Measurements from ENCODE around the gene BAG1. TPM values are rescaled to one million over a fixed set of nuclear protein-coding genes. Genes with fewer than 3 reads are reported as not detected.

Gene BAG1
- total RNA-seq, 4 donors from 2014 or later, result 52.5 to 93.7 (median 66.2) TPM

- no peak for ATAC-seq (ENCODE audit: low FRiP score)
- TF ChIP-seq, protein P1, sequence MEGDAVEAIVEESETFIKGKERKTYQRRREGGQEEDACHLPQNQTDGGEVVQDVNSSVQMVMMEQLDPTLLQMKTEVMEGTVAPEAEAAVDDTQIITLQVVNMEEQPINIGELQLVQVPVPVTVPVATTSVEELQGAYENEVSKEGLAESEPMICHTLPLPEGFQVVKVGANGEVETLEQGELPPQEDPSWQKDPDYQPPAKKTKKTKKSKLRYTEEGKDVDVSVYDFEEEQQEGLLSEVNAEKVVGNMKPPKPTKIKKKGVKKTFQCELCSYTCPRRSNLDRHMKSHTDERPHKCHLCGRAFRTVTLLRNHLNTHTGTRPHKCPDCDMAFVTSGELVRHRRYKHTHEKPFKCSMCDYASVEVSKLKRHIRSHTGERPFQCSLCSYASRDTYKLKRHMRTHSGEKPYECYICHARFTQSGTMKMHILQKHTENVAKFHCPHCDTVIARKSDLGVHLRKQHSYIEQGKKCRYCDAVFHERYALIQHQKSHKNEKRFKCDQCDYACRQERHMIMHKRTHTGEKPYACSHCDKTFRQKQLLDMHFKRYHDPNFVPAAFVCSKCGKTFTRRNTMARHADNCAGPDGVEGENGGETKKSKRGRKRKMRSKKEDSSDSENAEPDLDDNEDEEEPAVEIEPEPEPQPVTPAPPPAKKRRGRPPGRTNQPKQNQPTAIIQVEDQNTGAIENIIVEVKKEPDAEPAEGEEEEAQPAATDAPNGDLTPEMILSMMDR (IDR thresholded peaks at IDR 0.05), result no peak
- DNase-seq (ENCODE audit: low spot score), result no peak
Measured at GRCh38 chr9:33246269-33246860, 18.1 kb downstream of the BAG1 start.

GRCh38 chr9:33245341-33245740, 19.2 kb downstream of the BAG1 start:
- TF ChIP-seq, protein P1 (IDR thresholded peaks at IDR 0.05), result no peak
- ATAC-seq (ENCODE audit: low FRiP score), result no peak
- DNase-seq (ENCODE audit: low spot score), result no peak

GRCh38 chr9:33244137-33244784, 20.2 kb downstream of the BAG1 start:
- DNase-seq (ENCODE audit: low spot score) (no peak), ATAC-seq (ENCODE audit: low FRiP score) (no peak)
- TF ChIP-seq, protein P1 (IDR thresholded peaks at IDR 0.05), result no peak

DNA sequence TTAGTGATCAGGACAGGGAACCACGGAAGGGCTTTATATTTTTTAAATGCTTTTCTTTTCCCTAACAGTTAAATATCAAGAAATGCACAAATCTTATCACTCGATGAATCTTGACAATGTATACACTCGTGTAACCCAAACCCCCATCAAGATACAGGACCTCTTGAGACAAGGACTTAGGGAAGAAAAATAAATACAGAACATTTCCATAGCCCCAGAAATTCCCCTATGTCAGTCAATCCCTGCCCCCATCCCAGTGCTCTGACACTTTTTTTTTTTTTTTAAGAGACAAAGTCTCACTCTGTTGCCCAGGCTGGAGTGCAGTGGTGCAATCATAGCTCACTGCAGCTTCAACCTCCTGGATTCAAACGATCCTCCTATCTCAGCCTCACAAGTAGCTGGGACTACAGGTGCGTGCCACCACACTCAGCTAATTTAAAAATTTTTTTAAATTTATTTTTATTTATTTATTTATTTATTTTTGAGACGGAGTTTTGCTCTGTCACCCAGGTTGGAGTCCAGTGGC, 21.8 kb downstream of the BAG1 start:
- DNase-seq (ENCODE audit: low spot score) (no peak), ATAC-seq (ENCODE audit: low FRiP score) (no peak)
- TF ChIP-seq, protein P1 (IDR thresholded peaks at IDR 0.05), result no peak

DNA sequence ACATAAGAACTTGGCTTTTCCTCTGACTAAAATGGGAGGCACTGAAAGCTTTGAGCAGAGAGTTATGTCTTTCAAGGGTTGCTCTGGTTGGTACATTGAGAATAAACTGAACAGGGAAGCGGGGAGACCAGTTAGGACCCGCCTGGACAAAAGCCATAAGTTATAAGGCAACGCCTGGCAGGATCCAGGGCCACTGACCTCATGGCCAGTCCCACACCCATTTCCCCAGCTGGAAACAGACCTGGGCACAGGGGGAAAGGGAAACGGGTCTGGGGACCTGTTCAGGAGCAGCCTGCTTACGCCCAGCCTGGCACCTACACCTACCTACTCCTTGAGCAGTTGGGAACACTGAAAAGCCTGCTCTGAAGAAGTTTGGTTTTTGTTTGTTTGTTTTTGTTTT, 23.2 kb downstream of the BAG1 start:
- TF ChIP-seq, protein P1 (IDR thresholded peaks at IDR 0.05), result no peak
- ATAC-seq (ENCODE audit: low FRiP score), result no peak
- no peak for DNase-seq (ENCODE audit: low spot score)

- DNase-seq (ENCODE audit: low spot score) (no peak), ATAC-seq (ENCODE audit: low FRiP score) (no peak)
- TF ChIP-seq, protein P1 (IDR thresholded peaks at IDR 0.05), result no peak
Measured at GRCh38 chr9:33239921-33240320, 24.6 kb downstream of the BAG1 start, which contains the start of gene SPINK4. Gene SPINK4 (plus strand): TSS chr9:33240167. CDS start chr9:33240209, 42 bp downstream.

- no peak for ATAC-seq (ENCODE audit: low FRiP score)
- TF ChIP-seq, protein P1 (IDR thresholded peaks at IDR 0.05), result no peak
- no peak for DNase-seq (ENCODE audit: low spot score)
Measured at GRCh38 chr9:33236571-33236970, 27.9 kb downstream of the BAG1 start.

Data from omental fat pad (tissue), 4 donors.